ENCODE measurements around the gene MAPK11. TPM values are rescaled to one million over a fixed set of nuclear protein-coding genes. Genes with fewer than 3 reads are reported as not detected.

MAPK11 gene
- total RNA-seq, 2 experiments from 2014 or later, result 5.9 to 6.2 TPM

- Mint-ChIP-seq H3K27ac (no peak overlapping the region), H3K4me3 (no peak overlapping the region), H3K9me3 (no peaks in the 10 kb centered on the region), H3K4me1 (ENCODE audit: low read depth) (peaks cover 14% of the 10 kb centered on the region), H3K27me3 (peaks cover 16% of the 10 kb centered on the region), H3K36me3 (ENCODE audit: low read depth) (no peaks in the 10 kb centered on the region)
- POLR2A ChIA-PET, result interaction anchor here (0.9 kb wide), 1 partner anchor 16 kb away, joined by 3 read pairs; no protein-coding TSS in a partner anchor
- CTCF ChIA-PET, result interaction anchor here (1.1 to 3.1 kb wide), 4 partner anchors 11 to 259 kb away, joined by 3 to 22 read pairs (median 5); partner anchors contain the start of genes HDAC10 and SCO2
- no peak for ATAC-seq
- TF ChIP-seq CTCF (IDR thresholded peaks at IDR 0.05), result no peak
- intact Hi-C loops (cut with micrococcal nuclease), result no loop called here
- DNase-seq, result no peak
Observed at GRCh38 chr22:50266994-50267393, 3.2 kb downstream of the MAPK11 start.

- intact Hi-C loops (cut with micrococcal nuclease), result no loop called here
- CTCF ChIA-PET, result interaction anchor here (1.8 kb wide), 1 partner anchor 13 kb away, joined by 7 read pairs; no protein-coding TSS in a partner anchor
- POLR2A ChIA-PET, result no interaction called here
- ATAC-seq, result no peak
- Mint-ChIP-seq H3K27me3 (peaks cover 15% of the 10 kb centered on the region), H3K36me3 (ENCODE audit: low read depth) (no peaks in the 10 kb centered on the region), H3K27ac (no peak overlapping the region), H3K4me1 (ENCODE audit: low read depth) (peaks cover 12% of the 10 kb centered on the region), H3K4me3 (no peak overlapping the region), H3K9me3 (no peaks in the 10 kb centered on the region)
- DNase-seq, result no peak
- TF ChIP-seq CTCF (IDR thresholded peaks at IDR 0.05), result no peak
Observed at GRCh38 chr22:50264946-50265669, 5.1 kb downstream of the MAPK11 start.

GRCh38 chr22:50264104-50264745 lies 6.0 kb downstream of the MAPK11 start:
- Mint-ChIP-seq H3K36me3 (ENCODE audit: low read depth) (no peaks in the 10 kb centered on the region), H3K4me3 (no peak overlapping the region), H3K27me3 (peaks cover 15% of the 10 kb centered on the region), H3K27ac (no peak overlapping the region), H3K4me1 (ENCODE audit: low read depth) (peaks cover 9% of the 10 kb centered on the region), H3K9me3 (no peaks in the 10 kb centered on the region)
- ATAC-seq (no peak), DNase-seq (no peak)
- CTCF ChIA-PET, result interaction anchor here (1.5 kb wide), 1 partner anchor 12 kb away, joined by 4 read pairs; no protein-coding TSS in a partner anchor
- POLR2A ChIA-PET, result no interaction called here
- intact Hi-C loops (cut with micrococcal nuclease), result no loop called here
- no peak for TF ChIP-seq CTCF (IDR thresholded peaks at IDR 0.05)

- TF ChIP-seq CTCF (IDR thresholded peaks at IDR 0.05), result no peak
- Mint-ChIP-seq H3K9me3 (no peaks in the 10 kb centered on the region), H3K4me3 (no peak overlapping the region), H3K36me3 (ENCODE audit: low read depth) (no peaks in the 10 kb centered on the region), H3K27ac (no peak overlapping the region), H3K27me3 (peaks cover 20% of the 10 kb centered on the region), H3K4me1 (ENCODE audit: low read depth) (peaks cover 6% of the 10 kb centered on the region)
- ATAC-seq (no peak), DNase-seq (no peak)
- CTCF ChIA-PET, result interaction anchor here (1.1 to 1.8 kb wide), 4 partner anchors 10 to 22 kb away, joined by 3 to 7 read pairs (median 4); partner anchors contain the start of gene HDAC10
- POLR2A ChIA-PET, result interaction anchor here (0.9 to 1.9 kb wide), 3 partner anchors 18 to 64 kb away, joined by 3 to 6 read pairs (median 4); partner anchors contain the start of gene DENND6B
- intact Hi-C loops (cut with micrococcal nuclease), result no loop called here
Observed at GRCh38 chr22:50262973-50263617, 7.1 kb downstream of the MAPK11 start.
